Prostate gland (tissue), 2 donors: Measurements from ENCODE around the gene SEPTIN1. TPM values are rescaled to one million over a fixed set of nuclear protein-coding genes. Genes with fewer than 3 reads are reported as not detected.

Experiments used
- DNase-seq: peaks from one replicate; pipeline ENCODE4 v3.0.0-alpha.2; 2019; ENCODE audit warnings: low spot score
- H3K27ac ChIP-seq, 2 donors: fragments of 200-600 bp; sonication (generic); 2 replicates each; pipeline ENCODE4 v1.5.1; 2017 to 2019
- H3K27me3 ChIP-seq: fragments of 200-600 bp; sonication (generic); replicated peaks from 2 replicates; pipeline ENCODE4 v1.5.1; 2019; ENCODE audit not compliant: insufficient read depth
- H3K36me3 ChIP-seq, 2 donors: fragments of 200-600 bp; sonication (generic); 1 replicate in 1 of 2; 2 replicates in 1 of 2; pipeline versions ENCODE4 v1.5.1 to v1.8.1; 2017 to 2019
- H3K4me1 ChIP-seq: fragments of 200-600 bp; sonication (generic); replicated peaks from 2 replicates; pipeline ENCODE4 v1.5.1; 2019
- H3K4me3 ChIP-seq, 2 donors: fragments of 200-600 bp; sonication (generic); 2 replicates each; pipeline ENCODE4 v1.5.1; 2017 to 2019
- H3K9me3 ChIP-seq: fragments of 200-600 bp; sonication (generic); 2 replicates; pipeline ENCODE4 v1.5.1; 2017
- POLR2A ChIP-seq: fragments of 450-650 bp; IDR thresholded peaks from one replicate; pipeline ENCODE4 v1.6.1; 2016; ENCODE audit warnings: antibody characterized with exemption, mild to moderate bottlenecking
- POLR2AphosphoS5 ChIP-seq: sonication (generic); formaldehyde crosslinking; IDR thresholded peaks from one replicate; pipeline ENCODE4 v1.6.1; 2017; ENCODE audit warnings: antibody characterized with exemption
- WGBS: methylation state at CpG from one replicate; pipeline ENCODE4 v1.1.5; 2018; 5-methylcytosine and 5-hydroxymethylcytosine counted together
- intact Hi-C: fragments of 100-400 bp; cut with DNase I; formaldehyde crosslinking; loops from one replicate; pipeline ENCODE4 v1.14.2; 2022
- total RNA-seq, 2 donors: library from RNA; depleted of rRNA; stranded (reverse); fragments of >200 nt; gene quantifications; one replicate each; pipeline ENCODE4 v1.1.0, GENCODE V29; 2016
- TF ChIP-seq, protein P1 (sequence below), 4 experiments: fragments of 200-600 bp in 2 of 4; fragments of 450-650 bp in 2 of 4; sonication (generic) in 2 of 4; IDR thresholded peaks; 1 replicate in 3 of 4; 2 replicates in 1 of 4; pipeline ENCODE4 v1.5.1; 2016 to 2019; ENCODE audit warnings: antibody characterized with exemption in 4 of 4, mild to moderate bottlenecking in 2 of 4, moderate library complexity in 2 of 4

Gene SEPTIN1
- total RNA-seq, 2 donors from 2014 or later, result 3.0 to 4.2 TPM

- TF ChIP-seq, protein P1, sequence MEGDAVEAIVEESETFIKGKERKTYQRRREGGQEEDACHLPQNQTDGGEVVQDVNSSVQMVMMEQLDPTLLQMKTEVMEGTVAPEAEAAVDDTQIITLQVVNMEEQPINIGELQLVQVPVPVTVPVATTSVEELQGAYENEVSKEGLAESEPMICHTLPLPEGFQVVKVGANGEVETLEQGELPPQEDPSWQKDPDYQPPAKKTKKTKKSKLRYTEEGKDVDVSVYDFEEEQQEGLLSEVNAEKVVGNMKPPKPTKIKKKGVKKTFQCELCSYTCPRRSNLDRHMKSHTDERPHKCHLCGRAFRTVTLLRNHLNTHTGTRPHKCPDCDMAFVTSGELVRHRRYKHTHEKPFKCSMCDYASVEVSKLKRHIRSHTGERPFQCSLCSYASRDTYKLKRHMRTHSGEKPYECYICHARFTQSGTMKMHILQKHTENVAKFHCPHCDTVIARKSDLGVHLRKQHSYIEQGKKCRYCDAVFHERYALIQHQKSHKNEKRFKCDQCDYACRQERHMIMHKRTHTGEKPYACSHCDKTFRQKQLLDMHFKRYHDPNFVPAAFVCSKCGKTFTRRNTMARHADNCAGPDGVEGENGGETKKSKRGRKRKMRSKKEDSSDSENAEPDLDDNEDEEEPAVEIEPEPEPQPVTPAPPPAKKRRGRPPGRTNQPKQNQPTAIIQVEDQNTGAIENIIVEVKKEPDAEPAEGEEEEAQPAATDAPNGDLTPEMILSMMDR (IDR thresholded peaks at IDR 0.05), result no peak
- TF ChIP-seq POLR2AphosphoS5, result no peak
- TF ChIP-seq POLR2A, result no peak
- Histone ChIP-seq H3K4me1 (peaks cover 3% of the 10 kb centered on the region), H3K4me3 (no peak overlapping the region), H3K27me3 (no peaks in the 10 kb centered on the region), H3K9me3 (no peaks in the 10 kb centered on the region), H3K36me3 (no peaks in the 10 kb centered on the region), H3K27ac (no peak overlapping the region)
- no peak for DNase-seq
- intact Hi-C loops, result no loop called here
- 84% methylated on average over 11 of the region's 13 CpGs for WGBS
Observed at GRCh38 chr16:30381291-30382041, 895 bp downstream of the SEPTIN1 start.

- no peaks in the 10 kb centered on the region for H3K36me3 ChIP-seq
- no peak for DNase-seq
- H3K4me1 ChIP-seq, result peaks cover 3% of the 10 kb centered on the region
- TF ChIP-seq POLR2A (no peak), POLR2AphosphoS5 (no peak)
- TF ChIP-seq, protein P1 (IDR thresholded peaks at IDR 0.05), result no peak
- no peak overlapping the region for H3K4me3 ChIP-seq
- no peaks in the 10 kb centered on the region for H3K9me3 ChIP-seq
- WGBS, result 84% methylated on average over 6 of the region's 6 CpGs
- intact Hi-C loops, result no loop called here
- no peak overlapping the region for H3K27ac ChIP-seq
- no peaks in the 10 kb centered on the region for H3K27me3 ChIP-seq
Observed at GRCh38 chr16:30380803-30381208, 1.6 kb downstream of the SEPTIN1 start.

GRCh38 chr16:30380072-30380802 lies 2.1 kb downstream of the SEPTIN1 start:
- 94% methylated on average over 4 of the region's 4 CpGs for WGBS
- intact Hi-C loops, result no loop called here
- H3K9me3 ChIP-seq, result no peaks in the 10 kb centered on the region
- no peak overlapping the region for H3K4me3 ChIP-seq
- DNase-seq, result no peak
- no peaks in the 10 kb centered on the region for H3K27me3 ChIP-seq
- no peaks in the 10 kb centered on the region for H3K36me3 ChIP-seq
- peaks cover 3% of the 10 kb centered on the region for H3K4me1 ChIP-seq
- H3K27ac ChIP-seq, result no peak overlapping the region
- no peak for TF ChIP-seq POLR2AphosphoS5
- TF ChIP-seq POLR2A, result no peak
- TF ChIP-seq, protein P1 (IDR thresholded peaks at IDR 0.05), result no peak

DNA sequence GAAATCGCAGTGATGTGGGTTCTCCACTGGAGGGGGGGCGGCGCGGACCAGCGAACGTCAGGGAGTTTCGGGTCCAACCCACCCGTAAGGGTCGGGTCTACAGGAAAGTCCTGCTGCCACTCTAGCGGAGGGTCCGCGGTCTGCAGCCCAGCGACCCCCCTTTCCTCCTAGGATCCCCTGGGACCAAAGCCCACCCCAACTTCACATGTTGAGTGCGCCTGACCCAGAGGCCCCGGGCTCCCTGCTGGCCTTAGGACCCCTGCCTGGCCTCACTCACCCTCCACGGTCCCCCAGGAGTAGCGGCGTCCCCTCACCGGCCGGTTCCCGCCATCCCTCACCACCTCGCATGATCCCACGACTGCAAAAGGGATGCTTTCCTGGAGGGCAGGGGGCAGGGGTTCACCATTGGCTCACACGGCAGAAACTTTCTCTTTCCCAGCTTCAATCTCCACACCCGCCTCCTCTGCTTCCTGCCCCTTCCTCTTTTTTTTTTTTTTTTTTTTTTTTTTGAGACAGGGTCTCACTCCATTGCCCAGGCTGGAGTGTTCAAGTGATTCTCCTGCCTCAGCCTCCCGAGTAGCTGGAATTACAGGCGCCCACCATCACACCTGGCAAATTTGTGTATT lies 3.1 kb downstream of the SEPTIN1 start:
- intact Hi-C loops, result loop anchor here (2.0 to 10.0 kb wide), 2 partner anchors 16 to 284 kb away; partner anchors contain the start of genes TBX6, YPEL3 and ZNF48
- no peak for TF ChIP-seq POLR2AphosphoS5
- Histone ChIP-seq H3K4me3 (peak overlapping the region; percentile 56 to 62), H3K27me3 (no peaks in the 10 kb centered on the region), H3K36me3 (no peaks in the 10 kb centered on the region), H3K4me1 (peaks cover 3% of the 10 kb centered on the region), H3K27ac (peak overlapping the region; percentile 98 to 100), H3K9me3 (no peaks in the 10 kb centered on the region)
- WGBS, result 21% methylated on average over 27 of the region's 27 CpGs
- no peak for DNase-seq
